HEK293 (cell line): ENCODE measurements around the gene RALY.

ENCODE experiments used
- CTCF ChIA-PET: fragments of 350-600 bp; formaldehyde crosslinking; extraction: SDS; loops from one replicate; lab custom pipeline; 2021; ENCODE audit warnings: antibody characterized with exemption; lab: Yijun Ruan, JAX
- POLR2A ChIA-PET: fragments of 300-600 bp; formaldehyde crosslinking; extraction: SDS; loops from one replicate; lab custom pipeline; 2020; ENCODE audit warnings: antibody characterized with exemption, inconsistent platforms; lab: Yijun Ruan, JAX
- H3K27ac ChIP-seq: fragments of 200-500 bp; sonication (Bioruptor generic); 2 replicates; pipeline ENCODE4 v1.5.1; 2014; ENCODE audit warnings: low read depth, low read length, control low read depth, inconsistent platforms; ENCODE audit errors: extremely low read depth
- H3K36me3 ChIP-seq, 2 experiments: fragments of 200-500 bp in 1 of 2; sonication (Bioruptor generic) in 1 of 2; 1 replicate in 1 of 2; 2 replicates in 1 of 2; pipeline ENCODE4 v1.5.1; 2014 to 2017; ENCODE audit warnings: inconsistent platforms in 2 of 2, low read length in 2 of 2; ENCODE audit not compliant: control insufficient read depth in 2 of 2, insufficient read depth in 1 of 2
- H3K4me1 ChIP-seq: fragments of 200-500 bp; sonication (Bioruptor generic); 2 replicates; pipeline ENCODE4 v1.5.1; 2014; ENCODE audit warnings: mild to moderate bottlenecking, low read length, inconsistent platforms; ENCODE audit not compliant: control insufficient read depth, insufficient read depth
- H3K4me3 ChIP-seq: 2 replicates; pipeline ENCODE4 v1.5.1; 2011; ENCODE audit warnings: low read depth, mild to moderate bottlenecking, control low read depth, low read length, moderate library complexity
- H3K9me3 ChIP-seq: fragments of 200-500 bp; sonication (Bioruptor generic); 2 replicates; pipeline ENCODE4 v1.5.1; 2014; ENCODE audit warnings: low read depth, low read length, inconsistent platforms; ENCODE audit not compliant: control insufficient read depth, insufficient read depth
- GLI4 ChIP-seq: fragments of 450-650 bp; formaldehyde crosslinking; IDR thresholded peaks from 2 replicates; pipeline ENCODE4 v1.5.1; 2016; ENCODE audit warnings: missing biosample characterization, missing genetic modification characterization
- KLF16 ChIP-seq: fragments of 450-650 bp; formaldehyde crosslinking; IDR thresholded peaks from 2 replicates; pipeline ENCODE4 v1.5.1; 2017; ENCODE audit warnings: missing biosample characterization, missing genetic modification characterization
- MEIS1 ChIP-seq: sonication (generic); formaldehyde crosslinking; IDR thresholded peaks from 2 replicates; pipeline ENCODE4 v1.8.1; 2022; ENCODE audit warnings: missing genetic modification reagents, mild to moderate bottlenecking, borderline replicate concordance
- SP7 ChIP-seq: fragments of 450-650 bp; formaldehyde crosslinking; IDR thresholded peaks from 2 replicates; pipeline ENCODE4 v1.5.1; 2016; ENCODE audit warnings: missing biosample characterization, missing genetic modification characterization
- ZBTB1 ChIP-seq: fragments of 450-650 bp; formaldehyde crosslinking; IDR thresholded peaks from 2 replicates; pipeline ENCODE4 v1.5.1; 2016; ENCODE audit warnings: missing biosample characterization, missing genetic modification characterization
- ZBTB8A ChIP-seq: fragments of 450-650 bp; formaldehyde crosslinking; IDR thresholded peaks from 2 replicates; pipeline ENCODE4 v1.5.1; 2016; ENCODE audit warnings: missing biosample characterization, missing genetic modification characterization
- ZFP37 ChIP-seq: fragments of 450-650 bp; formaldehyde crosslinking; IDR thresholded peaks from 2 replicates; pipeline ENCODE4 v1.5.1; 2016; ENCODE audit warnings: missing biosample characterization, missing genetic modification characterization
- ZNF114 ChIP-seq: fragments of 450-650 bp; formaldehyde crosslinking; IDR thresholded peaks from 2 replicates; pipeline ENCODE4 v1.5.0; 2017; ENCODE audit warnings: missing biosample characterization, missing genetic modification characterization
- ZNF416 ChIP-seq: fragments of 450-650 bp; formaldehyde crosslinking; IDR thresholded peaks from 2 replicates; pipeline ENCODE4 v1.5.1; 2016; ENCODE audit warnings: missing biosample characterization, missing genetic modification characterization
- ZNF473 ChIP-seq: fragments of 450-650 bp; formaldehyde crosslinking; IDR thresholded peaks from 2 replicates; pipeline ENCODE4 v1.5.1; 2017; ENCODE audit warnings: missing biosample characterization, missing genetic modification characterization
- ZNF514 ChIP-seq: fragments of 450-650 bp; formaldehyde crosslinking; IDR thresholded peaks from 2 replicates; pipeline ENCODE4 v1.5.1; 2016; ENCODE audit warnings: missing biosample characterization, missing genetic modification characterization
- ZNF521 ChIP-seq: fragments of 450-650 bp; formaldehyde crosslinking; IDR thresholded peaks from 2 replicates; pipeline ENCODE4 v1.5.1; 2017; ENCODE audit warnings: missing biosample characterization, mild to moderate bottlenecking, missing genetic modification characterization
- ZNF530 ChIP-seq: fragments of 450-650 bp; formaldehyde crosslinking; IDR thresholded peaks from 2 replicates; pipeline ENCODE4 v1.5.1; 2016; ENCODE audit warnings: low read depth, missing biosample characterization, missing genetic modification characterization
- ZNF660 ChIP-seq: fragments of 450-650 bp; IDR thresholded peaks from 2 replicates; pipeline ENCODE4 v1.5.1; 2018; ENCODE audit warnings: missing biosample characterization, mild to moderate bottlenecking, missing genetic modification characterization
- ZNF785 ChIP-seq: fragments of 450-650 bp; formaldehyde crosslinking; IDR thresholded peaks from 2 replicates; pipeline ENCODE4 v1.5.1; 2016; ENCODE audit warnings: missing biosample characterization, missing genetic modification characterization
- ZNF792 ChIP-seq: fragments of 450-650 bp; formaldehyde crosslinking; IDR thresholded peaks from 2 replicates; pipeline ENCODE4 v1.5.1; 2016; ENCODE audit warnings: missing biosample characterization, missing genetic modification characterization
- TF ChIP-seq, protein P1 (sequence below): fragments of 450-650 bp; formaldehyde crosslinking; IDR thresholded peaks from 2 replicates; pipeline ENCODE4; 2016; ENCODE audit warnings: missing biosample characterization, missing genetic modification characterization
- TF ChIP-seq, protein P2 (sequence below): fragments of 450-650 bp; formaldehyde crosslinking; IDR thresholded peaks from 2 replicates; pipeline ENCODE4 v1.5.1; 2017; ENCODE audit warnings: missing biosample characterization, missing genetic modification characterization
- TF ChIP-seq, protein P3 (sequence below): fragments of 450-650 bp; formaldehyde crosslinking; IDR thresholded peaks from 2 replicates; pipeline ENCODE4 v1.5.1; 2017; ENCODE audit warnings: missing biosample characterization, missing genetic modification characterization
- TF ChIP-seq, protein P4 (sequence below): fragments of 450-650 bp; formaldehyde crosslinking; IDR thresholded peaks from 2 replicates; pipeline ENCODE4 v1.5.1; 2016; ENCODE audit warnings: missing biosample characterization, missing genetic modification characterization

RALY gene

DNA sequence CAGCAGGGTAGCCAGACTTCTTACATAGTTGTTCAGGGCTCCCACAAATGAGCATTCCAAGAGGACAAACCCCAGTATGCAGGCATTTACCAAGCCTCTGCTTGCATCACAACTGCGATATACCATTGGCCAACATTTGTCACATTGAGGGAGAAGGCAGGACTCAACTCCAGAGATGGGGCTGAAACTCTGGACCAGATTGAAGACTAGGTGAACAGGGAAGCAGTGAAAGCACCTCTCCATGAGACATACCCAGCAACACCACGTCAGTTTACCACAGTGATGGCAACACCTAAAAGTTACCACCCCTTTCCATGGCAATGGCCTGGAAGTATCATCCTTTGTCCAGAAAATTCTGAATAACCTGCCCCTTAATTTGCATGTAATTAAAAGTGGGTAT is 7.9 kb upstream of the RALY start:
- ChIA-PET POLR2A (no interaction called here), CTCF (no interaction called here)
- Histone ChIP-seq H3K4me3 (no peak overlapping the region), H3K36me3 (no peaks in the 10 kb centered on the region), H3K9me3 (no peaks in the 10 kb centered on the region), H3K27ac (no peak overlapping the region), H3K4me1 (no peaks in the 10 kb centered on the region)
- TF ChIP-seq ZNF530 (tag by site-specific recombination) (no peak), ZNF660 (tag by site-specific recombination) (no peak), ZNF521 (tag by site-specific recombination) (no peak)
- TF ChIP-seq, protein P1, sequence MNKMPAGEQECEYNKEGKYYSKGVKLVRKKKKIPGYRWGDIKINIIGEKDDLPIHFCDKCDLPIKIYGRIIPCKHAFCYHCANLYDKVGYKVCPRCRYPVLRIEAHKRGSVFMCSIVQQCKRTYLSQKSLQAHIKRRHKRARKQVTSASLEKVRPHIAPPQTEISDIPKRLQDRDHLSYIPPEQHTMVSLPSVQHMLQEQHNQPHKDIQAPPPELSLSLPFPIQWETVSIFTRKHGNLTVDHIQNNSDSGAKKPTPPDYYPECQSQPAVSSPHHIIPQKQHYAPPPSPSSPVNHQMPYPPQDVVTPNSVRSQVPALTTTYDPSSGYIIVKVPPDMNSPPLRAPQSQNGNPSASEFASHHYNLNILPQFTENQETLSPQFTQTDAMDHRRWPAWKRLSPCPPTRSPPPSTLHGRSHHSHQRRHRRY (tag by site-specific recombination), result no peak

DNA sequence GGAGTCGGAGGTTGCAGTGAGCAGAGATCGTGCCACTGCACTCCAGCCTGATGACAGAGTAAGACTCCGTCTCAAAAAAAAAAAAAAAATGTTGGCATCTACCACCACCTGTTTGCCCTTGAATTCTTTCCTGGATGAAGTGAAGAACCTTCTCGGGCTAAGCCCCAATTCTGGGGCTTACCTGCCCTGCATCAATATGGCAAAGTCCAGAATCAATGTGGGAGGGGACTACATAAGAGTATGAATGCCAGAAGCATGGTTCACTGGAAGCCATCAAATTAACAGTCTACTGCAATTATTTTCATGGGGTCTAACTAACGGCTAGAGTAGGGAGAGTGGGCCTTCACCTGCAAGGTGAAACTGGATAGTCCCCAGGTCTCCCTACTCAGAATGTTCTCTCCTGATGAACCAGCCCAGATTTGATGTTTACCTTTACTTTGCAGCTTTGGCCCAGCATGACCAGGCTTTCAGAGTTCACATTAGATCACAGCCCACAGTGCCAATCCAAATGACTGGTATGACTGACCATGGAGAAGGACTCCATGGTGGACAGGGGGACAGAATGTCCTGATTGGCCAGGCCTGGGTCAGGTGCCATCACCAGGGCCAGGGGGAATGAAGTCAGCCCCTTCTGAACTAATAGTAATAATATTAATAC is 7.0 kb upstream of the RALY start:
- H3K4me3 ChIP-seq, result no peak overlapping the region
- ChIA-PET POLR2A (interaction anchor here (1.2 kb wide), 1 partner anchor 14 kb away, joined by 6 read pairs; no protein-coding TSS in a partner anchor), CTCF (interaction anchor here (0.5 to 0.7 kb wide), 2 partner anchors 34 to 106 kb away, joined by 3 read pairs; no protein-coding TSS in a partner anchor)
- TF ChIP-seq, protein P2, sequence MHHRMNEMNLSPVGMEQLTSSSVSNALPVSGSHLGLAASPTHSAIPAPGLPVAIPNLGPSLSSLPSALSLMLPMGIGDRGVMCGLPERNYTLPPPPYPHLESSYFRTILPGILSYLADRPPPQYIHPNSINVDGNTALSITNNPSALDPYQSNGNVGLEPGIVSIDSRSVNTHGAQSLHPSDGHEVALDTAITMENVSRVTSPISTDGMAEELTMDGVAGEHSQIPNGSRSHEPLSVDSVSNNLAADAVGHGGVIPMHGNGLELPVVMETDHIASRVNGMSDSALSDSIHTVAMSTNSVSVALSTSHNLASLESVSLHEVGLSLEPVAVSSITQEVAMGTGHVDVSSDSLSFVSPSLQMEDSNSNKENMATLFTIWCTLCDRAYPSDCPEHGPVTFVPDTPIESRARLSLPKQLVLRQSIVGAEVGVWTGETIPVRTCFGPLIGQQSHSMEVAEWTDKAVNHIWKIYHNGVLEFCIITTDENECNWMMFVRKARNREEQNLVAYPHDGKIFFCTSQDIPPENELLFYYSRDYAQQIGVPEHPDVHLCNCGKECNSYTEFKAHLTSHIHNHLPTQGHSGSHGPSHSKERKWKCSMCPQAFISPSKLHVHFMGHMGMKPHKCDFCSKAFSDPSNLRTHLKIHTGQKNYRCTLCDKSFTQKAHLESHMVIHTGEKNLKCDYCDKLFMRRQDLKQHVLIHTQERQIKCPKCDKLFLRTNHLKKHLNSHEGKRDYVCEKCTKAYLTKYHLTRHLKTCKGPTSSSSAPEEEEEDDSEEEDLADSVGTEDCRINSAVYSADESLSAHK (tag by site-specific recombination), result no peak
- TF ChIP-seq GLI4 (tag by site-specific recombination) (no peak), ZBTB1 (tag by site-specific recombination) (no peak), KLF16 (tag by site-specific recombination) (no peak), ZNF416 (tag by site-specific recombination) (no peak), SP7 (tag by site-specific recombination) (no peak), ZFP37 (no peak)
- TF ChIP-seq, protein P3, sequence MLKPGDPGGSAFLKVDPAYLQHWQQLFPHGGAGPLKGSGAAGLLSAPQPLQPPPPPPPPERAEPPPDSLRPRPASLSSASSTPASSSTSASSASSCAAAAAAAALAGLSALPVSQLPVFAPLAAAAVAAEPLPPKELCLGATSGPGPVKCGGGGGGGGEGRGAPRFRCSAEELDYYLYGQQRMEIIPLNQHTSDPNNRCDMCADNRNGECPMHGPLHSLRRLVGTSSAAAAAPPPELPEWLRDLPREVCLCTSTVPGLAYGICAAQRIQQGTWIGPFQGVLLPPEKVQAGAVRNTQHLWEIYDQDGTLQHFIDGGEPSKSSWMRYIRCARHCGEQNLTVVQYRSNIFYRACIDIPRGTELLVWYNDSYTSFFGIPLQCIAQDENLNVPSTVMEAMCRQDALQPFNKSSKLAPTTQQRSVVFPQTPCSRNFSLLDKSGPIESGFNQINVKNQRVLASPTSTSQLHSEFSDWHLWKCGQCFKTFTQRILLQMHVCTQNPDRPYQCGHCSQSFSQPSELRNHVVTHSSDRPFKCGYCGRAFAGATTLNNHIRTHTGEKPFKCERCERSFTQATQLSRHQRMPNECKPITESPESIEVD (tag by site-specific recombination), result no peak
- no peak overlapping the region for H3K27ac ChIP-seq
- H3K36me3 ChIP-seq, result no peaks in the 10 kb centered on the region
- no peaks in the 10 kb centered on the region for H3K9me3 ChIP-seq
- no peaks in the 10 kb centered on the region for H3K4me1 ChIP-seq

DNA sequence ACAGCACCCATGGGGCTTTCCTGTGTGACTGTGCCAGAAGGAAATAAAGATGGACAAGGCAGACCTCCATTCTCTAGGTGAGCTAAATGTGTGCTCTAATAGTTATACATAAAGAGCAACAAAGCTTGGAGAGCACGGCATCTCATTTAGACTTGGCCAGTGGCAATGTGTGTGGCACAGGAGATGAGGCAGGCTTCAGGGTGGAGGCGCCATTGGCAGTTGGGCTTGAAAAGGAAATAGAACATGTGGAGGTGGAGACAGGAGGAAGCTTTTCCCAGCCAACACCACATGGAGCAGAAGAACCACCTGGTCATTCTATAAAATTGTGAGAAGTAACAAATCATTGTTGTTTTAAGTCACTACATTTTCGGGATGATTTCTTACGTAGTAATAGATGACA is 3.6 kb upstream of the RALY start:
- Histone ChIP-seq H3K4me3 (no peak overlapping the region), H3K4me1 (no peaks in the 10 kb centered on the region), H3K36me3 (no peaks in the 10 kb centered on the region), H3K27ac (no peak overlapping the region), H3K9me3 (no peaks in the 10 kb centered on the region)
- POLR2A ChIA-PET, result interaction anchor here (1.6 kb wide), 1 partner anchor 10 kb away, joined by 4 read pairs; no protein-coding TSS in a partner anchor
- CTCF ChIA-PET, result interaction anchor here (0.8 to 1.3 kb wide), 3 partner anchors 32 to 74 kb away, joined by 3 to 4 read pairs (median 3); no protein-coding TSS in a partner anchor
- TF ChIP-seq ZNF785 (no peak), ZNF514 (tag by site-specific recombination) (no peak), ZBTB8A (tag by site-specific recombination) (no peak), ZNF792 (no peak), KLF16 (tag by site-specific recombination) (no peak), ZNF473 (tag by site-specific recombination) (no peak), ZNF114 (tag by site-specific recombination) (no peak), MEIS1 (CRISPR knock-in tag) (no peak)
- TF ChIP-seq, protein P4, sequence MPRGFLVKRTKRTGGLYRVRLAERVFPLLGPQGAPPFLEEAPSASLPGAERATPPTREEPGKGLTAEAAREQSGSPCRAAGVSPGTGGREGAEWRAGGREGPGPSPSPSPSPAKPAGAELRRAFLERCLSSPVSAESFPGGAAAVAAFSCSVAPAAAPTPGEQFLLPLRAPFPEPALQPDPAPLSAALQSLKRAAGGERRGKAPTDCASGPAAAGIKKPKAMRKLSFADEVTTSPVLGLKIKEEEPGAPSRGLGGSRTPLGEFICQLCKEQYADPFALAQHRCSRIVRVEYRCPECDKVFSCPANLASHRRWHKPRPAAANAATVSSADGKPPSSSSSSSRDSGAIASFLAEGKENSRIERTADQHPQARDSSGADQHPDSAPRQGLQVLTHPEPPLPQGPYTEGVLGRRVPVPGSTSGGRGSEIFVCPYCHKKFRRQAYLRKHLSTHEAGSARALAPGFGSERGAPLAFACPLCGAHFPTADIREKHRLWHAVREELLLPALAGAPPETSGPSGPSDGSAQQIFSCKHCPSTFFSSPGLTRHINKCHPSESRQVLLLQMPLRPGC, result no peak
